ENCODE data around the gene TUBB8.
"Not testable (repeated sequence)": the region's sequence is repeated elsewhere in the genome, so short reads cannot be mapped to it uniquely, and the experiment has no call there.

TUBB8 gene
- 0 reads per million in 4 donors for total RNA-seq

- DNase-seq = no peak
These were observed at the start of gene TUBB8 for GRCh38 chr10:48996-49395. Gene TUBB8, minus strand, starts transcription at chr10:49296. Its CDS starts 58 bp downstream, at chr10:49238.

- no peak for DNase-seq
These were observed 47.4 kb upstream of the TUBB8 start for GRCh38 chr10:96466-96865.

GRCh38 chr10:95356-96115 lies 46.4 kb upstream of the TUBB8 start:
- no peak for DNase-seq

GRCh38 chr10:94613-95012 lies 45.5 kb upstream of the TUBB8 start:
- DNase-seq = no peak

- DNase-seq = no peak
These were observed 43.8 kb upstream of the TUBB8 start for GRCh38 chr10:92846-93245.

- DNase-seq = no peak
These were observed 43.1 kb upstream of the TUBB8 start for GRCh38 chr10:92153-92552.

GRCh38 chr10:91313-91712 lies 42.2 kb upstream of the TUBB8 start:
- no peak for DNase-seq

- no peak for DNase-seq
These were observed 41.1 kb upstream of the TUBB8 start for GRCh38 chr10:90161-90560.

GRCh38 chr10:89248-89647 lies 40.2 kb upstream of the TUBB8 start:
- DNase-seq = no peak

GRCh38 chr10:88253-88652 lies 39.2 kb upstream of the TUBB8 start:
- no peak for DNase-seq

GRCh38 chr10:87177-88080 lies 38.3 kb upstream of the TUBB8 start:
- DNase-seq = no peak

GRCh38 chr10:86031-86430 lies 36.9 kb upstream of the TUBB8 start:
- DNase-seq = no peak

- no peak for DNase-seq
These were observed 35.9 kb upstream of the TUBB8 start for GRCh38 chr10:85044-85443.

- no peak for DNase-seq
These were observed 34.9 kb upstream of the TUBB8 start for GRCh38 chr10:83930-84530.

- DNase-seq = no peak
These were observed 31.5 kb upstream of the TUBB8 start for GRCh38 chr10:80477-81105.

- DNase-seq = no peak
These were observed 30.6 kb upstream of the TUBB8 start for GRCh38 chr10:79532-80215.

GRCh38 chr10:78556-78955 lies 29.5 kb upstream of the TUBB8 start:
- no peak for DNase-seq

- DNase-seq = not testable (repeated sequence)
These were observed 25.1 kb upstream of the TUBB8 start for GRCh38 chr10:74266-74621.

GRCh38 chr10:73543-74265 lies 24.6 kb upstream of the TUBB8 start:
- DNase-seq = peak in 3 of 5 donors; percentile 17 to 23 (median 19)

GRCh38 chr10:68156-68555 lies 19.1 kb upstream of the TUBB8 start:
- DNase-seq = not testable (repeated sequence)

- DNase-seq = not testable (repeated sequence)
These were observed 830 bp upstream of the TUBB8 start for GRCh38 chr10:49926-50325.

- not testable (repeated sequence) for DNase-seq
These were observed 1.2 kb downstream of the TUBB8 start for GRCh38 chr10:47864-48263.
